ENCODE measurements around the gene POLG2. TPM values are rescaled to one million over a fixed set of nuclear protein-coding genes. Genes with fewer than 3 reads are reported as not detected.
"Not testable (repeated sequence)": the region's sequence is repeated elsewhere in the genome, so short reads cannot be mapped to it uniquely, and the experiment has no call there.

POLG2 gene
- total and polyA plus RNA-seq, 2 experiments from 2014 or later = 17.0 to 22.2 TPM

GRCh38 chr17:64498308-64499203, 1.7 kb upstream of the POLG2 start:
- no peak for TF ChIP-seq CTCF (IDR thresholded peaks at IDR 0.05; ENCODE audit: low read depth, low read length)
- H3K4me1 ChIP-seq (ENCODE audit: low read depth) = peaks cover 11% of the 10 kb centered on the region
- no peaks in the 10 kb centered on the region for H3K9me3 ChIP-seq (ENCODE audit: low read depth)
- H3K27ac ChIP-seq = peak overlapping the region; percentile 86
- H3K36me3 ChIP-seq = peaks cover 55% of the 10 kb centered on the region
- no peak overlapping the region for H3K4me3 ChIP-seq
- peak in 1 of 2 donors; percentile 9 for DNase-seq (ENCODE audit: low read depth in 1 of 2, low spot score in 1 of 2)
- H3K27me3 ChIP-seq = no peaks in the 10 kb centered on the region

GRCh38 chr17:64497565-64498035, 746 bp upstream of the POLG2 start:
- Histone ChIP-seq H3K4me1 (ENCODE audit: low read depth) (peaks cover 11% of the 10 kb centered on the region), H3K27ac (peak overlapping the region; percentile 86), H3K9me3 (ENCODE audit: low read depth) (no peaks in the 10 kb centered on the region), H3K36me3 (peaks cover 48% of the 10 kb centered on the region), H3K27me3 (no peaks in the 10 kb centered on the region), H3K4me3 (peak overlapping the region; percentile 48)
- no peak for TF ChIP-seq CTCF (IDR thresholded peaks at IDR 0.05; ENCODE audit: low read depth, low read length)
- DNase-seq (ENCODE audit: low read depth in 1 of 2, low spot score in 1 of 2) = no peak

- Histone ChIP-seq H3K4me1 (ENCODE audit: low read depth) (peaks cover 11% of the 10 kb centered on the region), H3K9me3 (ENCODE audit: low read depth) (no peaks in the 10 kb centered on the region), H3K36me3 (peaks cover 41% of the 10 kb centered on the region), H3K27me3 (no peaks in the 10 kb centered on the region), H3K27ac (peak overlapping the region; percentile 86), H3K4me3 (peak overlapping the region; percentile 48)
- TF ChIP-seq CTCF (IDR thresholded peaks at IDR 0.05; ENCODE audit: low read depth, low read length) = no peak
- DNase-seq (ENCODE audit: low read depth in 1 of 2, low spot score in 1 of 2) = peak in 1 of 2 donors; percentile 79
These were observed 487 bp downstream of the POLG2 start for GRCh38 chr17:64496348-64496785.

GRCh38 chr17:64495300-64495699, 1.6 kb downstream of the POLG2 start:
- peak overlapping the region; percentile 48 for H3K4me3 ChIP-seq
- H3K27ac ChIP-seq; H3K9me3 ChIP-seq (ENCODE audit: low read depth); DNase-seq (ENCODE audit: low read depth in 1 of 2, low spot score in 1 of 2); H3K27me3 ChIP-seq: not testable (repeated sequence)
- H3K36me3 ChIP-seq = peaks cover 40% of the 10 kb centered on the region
- peaks cover 11% of the 10 kb centered on the region for H3K4me1 ChIP-seq (ENCODE audit: low read depth)

- no peak for DNase-seq (ENCODE audit: low read depth in 1 of 2, low spot score in 1 of 2)
- Histone ChIP-seq H3K27me3 (no peaks in the 10 kb centered on the region), H3K9me3 (ENCODE audit: low read depth) (no peaks in the 10 kb centered on the region), H3K36me3 (peaks cover 37% of the 10 kb centered on the region), H3K4me3 (no peak overlapping the region), H3K4me1 (ENCODE audit: low read depth) (peaks cover 11% of the 10 kb centered on the region), H3K27ac (no peak overlapping the region)
- TF ChIP-seq CTCF (IDR thresholded peaks at IDR 0.05; ENCODE audit: low read depth, low read length) = no peak
These were observed 2.7 kb downstream of the POLG2 start for GRCh38 chr17:64494121-64494520.

All from cardiac muscle cell (in vitro differentiated cells and primary cell).